Naive thymus-derived CD4-positive, alpha-beta T cell (primary cell): ENCODE data around the gene TCF7. TPM values are rescaled to one million over a fixed set of nuclear protein-coding genes. Genes with fewer than 3 reads are reported as not detected.

ENCODE experiments used
- ATAC-seq: fragments of 150-1000 bp; cut with Tn5 transposase; 2 replicates; pipeline ENCODE4 v1.10.0; 2021; ENCODE audit warnings: mild to moderate bottlenecking, moderate library complexity
- CTCF ChIA-PET: fragments of 350-600 bp; sonication (Branson Sonifier 250); formaldehyde crosslinking; loops from one replicate; lab custom pipeline; 2021; ENCODE audit warnings: antibody characterized with exemption; lab: Charles Lee
- POLR2A ChIA-PET: fragments of 350-600 bp; sonication (Branson Sonifier 250); formaldehyde crosslinking; loops from one replicate; lab custom pipeline; 2021; ENCODE audit warnings: antibody characterized with exemption, inconsistent platforms; lab: Charles Lee
- DNase-seq, 9 donors: peaks; one replicate each; pipeline versions ENCODE4 v3.0.0 to v3.0.0-alpha.2; 2020 to 2022; ENCODE audit warnings: mixed read lengths in 1 of 9
- H3K27ac ChIP-seq: one replicate; pipeline ENCODE4 v1.7.0; 2013; ENCODE audit warnings: mild to moderate bottlenecking, low read depth, low read length, moderate library complexity
- H3K27me3 ChIP-seq, 2 donors: one replicate each; pipeline ENCODE4 v1.7.0; 2013; ENCODE audit warnings: low read length in 2 of 2, mild to moderate bottlenecking in 2 of 2, moderate library complexity in 2 of 2; ENCODE audit not compliant: control insufficient read depth in 2 of 2, insufficient read depth in 2 of 2
- H3K36me3 ChIP-seq, 3 experiments: 1 replicate in 2 of 3; 2 replicates in 1 of 3; pipeline ENCODE4 v1.7.0; 2013; ENCODE audit warnings: low read length in 3 of 3, mild to moderate bottlenecking in 3 of 3, moderate library complexity in 1 of 3; ENCODE audit not compliant: insufficient read depth in 3 of 3, control insufficient read depth in 2 of 3
- H3K4me1 ChIP-seq, 2 donors: one replicate each; pipeline ENCODE4 v1.7.0; 2013; ENCODE audit warnings: low read length in 2 of 2, mild to moderate bottlenecking in 2 of 2, moderate library complexity in 1 of 2; ENCODE audit not compliant: control insufficient read depth in 2 of 2, insufficient read depth in 2 of 2
- H3K4me3 ChIP-seq: 2 replicates; pipeline ENCODE4 v1.7.0; 2013; ENCODE audit warnings: mild to moderate bottlenecking, low read length
- H3K9me3 ChIP-seq, 3 experiments: 1 replicate in 2 of 3; 2 replicates in 1 of 3; pipeline ENCODE4 v1.7.0; 2013; ENCODE audit warnings: low read length in 3 of 3; ENCODE audit not compliant: control insufficient read depth in 2 of 3
- H3K27ac Mint-ChIP-seq, 9 donors: one replicate each; pipeline ENCODE4 v1.8.0; 2020 to 2022; ENCODE audit warnings: mixed read lengths in 9 of 9, mild to moderate bottlenecking in 8 of 9, moderate library complexity in 5 of 9, inconsistent platforms in 2 of 9
- H3K27me3 Mint-ChIP-seq, 5 donors: one replicate each; pipeline ENCODE4 v1.8.0; 2021 to 2022; ENCODE audit warnings: mixed read lengths in 5 of 5, mild to moderate bottlenecking in 1 of 5
- H3K36me3 Mint-ChIP-seq, 5 donors: one replicate each; pipeline ENCODE4 v1.8.0; 2020 to 2022; ENCODE audit warnings: mixed read lengths in 5 of 5, mild to moderate bottlenecking in 3 of 5, inconsistent platforms in 1 of 5
- H3K4me1 Mint-ChIP-seq, 7 donors: one replicate each; pipeline ENCODE4 v1.8.0; 2020 to 2022; ENCODE audit warnings: mixed read lengths in 7 of 7, mild to moderate bottlenecking in 3 of 7, inconsistent platforms in 1 of 7
- H3K4me3 Mint-ChIP-seq, 10 donors: one replicate each; pipeline ENCODE4 v1.8.0; 2020 to 2022; ENCODE audit warnings: mild to moderate bottlenecking in 10 of 10, mixed read lengths in 10 of 10, moderate library complexity in 6 of 10, inconsistent platforms in 2 of 10
- H3K9me3 Mint-ChIP-seq, 11 donors: one replicate each; pipeline ENCODE4 v1.8.0; 2020 to 2022; ENCODE audit warnings: mixed read lengths in 11 of 11, mild to moderate bottlenecking in 4 of 11, inconsistent platforms in 1 of 11, moderate library complexity in 1 of 11
- intact Hi-C, 2 donors: fragments of 100-400 bp; cut with micrococcal nuclease; formaldehyde crosslinking; loops; one replicate each; pipeline ENCODE4 v1.15.1; 2023
- polyA plus RNA-seq, 2 donors: library from polyadenylated mRNA; unstranded; fragments of 300-500 nt; fragmentation: Illumina TruSeq; gene quantifications; one replicate each; pipeline ENCODE4 v1.2.3, GENCODE V29; 2021
- total RNA-seq, 6 experiments: library from RNA in 5 of 6; stranded (reverse) in 5 of 6; gene quantifications; 1 replicate in 5 of 6; 2 replicates in 1 of 6; pipeline ENCODE4 v1.2.3 and lab custom pipeline; 2021 to 2026

The TCF7 gene
- total and polyA plus RNA-seq, 7 experiments from 2014 or later: 203 to 1,066 (median 560) TPM

- CTCF ChIA-PET: interaction anchor here (0.8 to 28.5 kb wide), 6 partner anchors 16 to 116 kb away, joined by 3 to 394 read pairs (median 4); partner anchors contain the start of gene TCF7
- ATAC-seq (no peak), DNase-seq (peak in 2 of 9 donors; percentile 6 to 10)
- H3K9me3 Mint-ChIP-seq: peaks cover 0 to 2% (median 0%) of the 10 kb centered on the region in 11 donors
- peak overlapping the region in 7 of 9 donors; percentile 17 to 92 (median 75) for H3K27ac Mint-ChIP-seq
- H3K36me3 Mint-ChIP-seq: peaks cover 10 to 61% (median 36%) of the 10 kb centered on the region in 5 donors
- Histone ChIP-seq H3K27me3 (no peaks in the 10 kb centered on the region), H3K4me1 (peaks cover 17 to 42% of the 10 kb centered on the region in 2 donors), H3K27ac (peak overlapping the region; percentile 97), H3K9me3 (no peaks in the 10 kb centered on the region), H3K4me3 (no peak overlapping the region), H3K36me3 (peaks cover 60 to 96% (median 74%) of the 10 kb centered on the region in 3 experiments)
- peaks cover 21 to 69% (median 52%) of the 10 kb centered on the region in 7 donors for H3K4me1 Mint-ChIP-seq
- H3K4me3 Mint-ChIP-seq: peak overlapping the region in 2 of 10 donors; percentile 7 to 54
- POLR2A ChIA-PET: interaction anchor here (0.8 to 48.2 kb wide), 6 partner anchors 10 to 128 kb away, joined by 3 to 1333 read pairs (median 3); no protein-coding TSS in a partner anchor
- intact Hi-C loops: no loop called here
- H3K27me3 Mint-ChIP-seq: no peaks in the 10 kb centered on the region
Observed at GRCh38 chr5:134142806-134143205, 28.3 kb downstream of the TCF7 start.

- POLR2A ChIA-PET: interaction anchor here (0.8 to 48.2 kb wide), 6 partner anchors 9 to 128 kb away, joined by 3 to 1333 read pairs (median 3); no protein-coding TSS in a partner anchor
- peaks cover 10 to 57% (median 36%) of the 10 kb centered on the region in 5 donors for H3K36me3 Mint-ChIP-seq
- peak in 1 of 9 donors; percentile 5 for DNase-seq
Observed at GRCh38 chr5:134143431-134143830, 28.9 kb downstream of the TCF7 start.

DNA sequence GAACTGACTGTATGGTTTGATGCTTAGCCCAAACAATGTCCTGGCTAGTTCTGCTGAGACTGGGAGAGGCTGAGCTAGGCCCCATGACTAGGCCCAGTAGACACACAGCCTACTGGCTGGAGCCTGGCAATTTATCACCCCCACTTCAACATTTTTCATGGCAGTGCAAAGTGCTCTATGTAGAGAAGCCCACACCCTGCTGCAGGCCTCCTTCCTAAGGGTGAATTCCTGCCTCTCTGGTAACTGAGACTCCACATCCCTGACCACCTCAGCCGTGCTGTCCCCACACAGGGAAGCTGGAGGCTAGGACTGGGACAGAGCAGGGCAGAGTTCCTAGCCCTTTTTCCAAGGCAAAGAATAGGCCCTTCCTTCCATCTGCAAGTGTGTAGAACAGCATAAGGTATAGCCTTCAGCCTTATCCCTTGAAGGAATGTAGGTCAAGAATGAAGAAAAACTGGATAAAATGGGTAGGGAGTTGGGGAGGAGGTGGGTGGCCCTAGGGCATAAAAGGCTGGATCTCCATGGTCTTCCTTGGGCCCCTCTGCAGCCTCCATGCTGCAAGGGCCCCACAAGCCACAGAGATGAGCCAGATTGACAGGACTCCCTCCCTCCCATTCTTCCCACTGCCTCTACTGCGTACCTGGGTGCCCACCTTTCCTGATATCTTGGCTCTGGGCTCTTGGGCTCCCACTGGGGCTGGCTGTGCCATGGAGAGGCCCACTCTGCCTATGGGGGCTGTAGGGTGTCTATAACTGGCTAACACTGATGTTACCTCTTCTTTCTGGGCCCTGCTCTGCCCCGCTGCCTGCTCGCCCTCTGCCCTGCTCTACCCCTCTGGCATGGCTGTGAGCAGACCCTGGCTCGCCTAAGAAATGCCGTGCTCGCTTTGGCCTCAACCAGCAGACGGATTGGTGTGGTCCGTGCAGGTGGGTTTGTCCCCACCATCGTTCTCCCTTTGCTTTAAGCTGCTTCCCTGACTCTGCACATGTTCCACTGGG is 29.8 kb downstream of the TCF7 start:
- Mint-ChIP-seq H3K27ac (peak overlapping the region; percentile 9 to 93 (median 89)), H3K27me3 (no peaks in the 10 kb centered on the region), H3K4me3 (peak overlapping the region in 4 of 10 donors; percentile 7 to 41 (median 26)), H3K9me3 (peaks cover 0 to 2% (median 0%) of the 10 kb centered on the region in 11 donors), H3K36me3 (peaks cover 10 to 52% (median 37%) of the 10 kb centered on the region in 5 donors), H3K4me1 (peaks cover 20 to 64% (median 44%) of the 10 kb centered on the region in 7 donors)
- H3K4me3 ChIP-seq: no peak overlapping the region
- ChIA-PET CTCF (interaction anchor here (0.7 to 28.5 kb wide), 9 partner anchors 14 to 105 kb away, joined by 3 to 394 read pairs (median 4); partner anchors contain the start of gene TCF7), POLR2A (interaction anchor here (1.0 to 48.2 kb wide), 6 partner anchors 9 to 129 kb away, joined by 3 to 1333 read pairs (median 4); partner anchors contain the start of gene PPP2CA)
- intact Hi-C loops: loop anchor here in 1 of 2 donors (1.0 kb wide), 1 partner anchor 22 kb away; no protein-coding TSS in a partner anchor
- no peaks in the 10 kb centered on the region for H3K27me3 ChIP-seq
- peaks cover 11 to 27% of the 10 kb centered on the region in 2 donors for H3K4me1 ChIP-seq
- peaks cover 60 to 81% (median 61%) of the 10 kb centered on the region in 3 experiments for H3K36me3 ChIP-seq
- DNase-seq (peak in 1 of 9 donors; percentile 7), ATAC-seq (no peak)
- no peaks in the 10 kb centered on the region for H3K9me3 ChIP-seq
- H3K27ac ChIP-seq: peak overlapping the region; percentile 63

More at GRCh38 chr5:134143431-134143830, 28.9 kb downstream of the TCF7 start:
- intact Hi-C loops: no loop called here
- Histone ChIP-seq H3K36me3 (peaks cover 60 to 89% (median 69%) of the 10 kb centered on the region in 3 experiments), H3K27ac (peak overlapping the region; percentile 27), H3K27me3 (no peaks in the 10 kb centered on the region), H3K4me3 (no peak overlapping the region), H3K9me3 (no peaks in the 10 kb centered on the region), H3K4me1 (peaks cover 11 to 35% of the 10 kb centered on the region in 2 donors)
- Mint-ChIP-seq H3K4me1 (peaks cover 19 to 67% (median 50%) of the 10 kb centered on the region in 7 donors), H3K4me3 (peak overlapping the region in 1 of 10 donors; percentile 54), H3K27me3 (no peaks in the 10 kb centered on the region), H3K9me3 (peaks cover 0 to 2% (median 0%) of the 10 kb centered on the region in 11 donors), H3K27ac (peak overlapping the region in 8 of 9 donors; percentile 4 to 92 (median 74))
- no peak for ATAC-seq
- CTCF ChIA-PET: interaction anchor here (0.7 to 28.5 kb wide), 7 partner anchors 13 to 117 kb away, joined by 3 to 394 read pairs (median 3); partner anchors contain the start of gene TCF7

- peak overlapping the region in 5 of 10 donors; percentile 14 to 54 (median 24) for H3K4me3 Mint-ChIP-seq
- intact Hi-C loops: loop anchor here (1.0 kb wide), 7 partner anchors 13 to 119 kb away; partner anchors contain the start of gene TCF7 (in 1 of the 2)
Observed at GRCh38 chr5:134145041-134145757, 30.7 kb downstream of the TCF7 start.

GRCh38 chr5:134145779-134146581 is 31.5 kb downstream of the TCF7 start:
- ChIA-PET CTCF (interaction anchor here (0.6 to 28.5 kb wide), 16 partner anchors 9 to 120 kb away, joined by 3 to 394 read pairs (median 4); partner anchors contain the start of gene TCF7), POLR2A (interaction anchor here (0.5 to 48.2 kb wide), 7 partner anchors 11 to 100 kb away, joined by 3 to 1333 read pairs (median 9); partner anchors contain the start of gene SKP1)
- Histone ChIP-seq H3K36me3 (peaks cover 45 to 64% (median 45%) of the 10 kb centered on the region in 3 experiments), H3K27me3 (no peaks in the 10 kb centered on the region), H3K27ac (peak overlapping the region; percentile 63), H3K4me1 (peaks cover 5 to 29% of the 10 kb centered on the region in 2 donors), H3K4me3 (no peak overlapping the region), H3K9me3 (no peaks in the 10 kb centered on the region)
- DNase-seq: peak; percentile 64 to 87 (median 77)
- Mint-ChIP-seq H3K4me3 (peak overlapping the region in 4 of 10 donors; percentile 18 to 54 (median 27)), H3K36me3 (peaks cover 8 to 41% (median 39%) of the 10 kb centered on the region in 5 donors), H3K4me1 (peaks cover 21 to 67% (median 46%) of the 10 kb centered on the region in 7 donors), H3K27me3 (no peaks in the 10 kb centered on the region), H3K27ac (peak overlapping the region in 8 of 9 donors; percentile 75 to 93 (median 90)), H3K9me3 (peaks cover 0 to 6% (median 0%) of the 10 kb centered on the region in 11 donors)
- peak; percentile 84 for ATAC-seq
- intact Hi-C loops: loop anchor here (1.0 kb wide), 7 partner anchors 14 to 120 kb away; partner anchors contain the start of gene TCF7 (in 1 of the 2)

More at GRCh38 chr5:134145041-134145757, 30.7 kb downstream of the TCF7 start:
- Mint-ChIP-seq H3K9me3 (peaks cover 0 to 6% (median 0%) of the 10 kb centered on the region in 11 donors), H3K27ac (peak overlapping the region; percentile 27 to 93 (median 89)), H3K36me3 (peaks cover 10 to 45% (median 38%) of the 10 kb centered on the region in 5 donors), H3K27me3 (no peaks in the 10 kb centered on the region), H3K4me1 (peaks cover 20 to 67% (median 47%) of the 10 kb centered on the region in 7 donors)
- CTCF ChIA-PET: interaction anchor here (0.8 to 28.5 kb wide), 10 partner anchors 8 to 106 kb away, joined by 3 to 394 read pairs (median 4); partner anchors contain the start of gene TCF7
- Histone ChIP-seq H3K27ac (peak overlapping the region; percentile 63), H3K36me3 (peaks cover 51 to 72% (median 52%) of the 10 kb centered on the region in 3 experiments), H3K4me1 (peaks cover 1 to 29% of the 10 kb centered on the region in 2 donors), H3K9me3 (no peaks in the 10 kb centered on the region), H3K4me3 (no peak overlapping the region), H3K27me3 (no peaks in the 10 kb centered on the region)
- no peak for ATAC-seq
- peak in 4 of 9 donors; percentile 6 to 36 (median 21) for DNase-seq
- POLR2A ChIA-PET: interaction anchor here (1.0 to 48.2 kb wide), 3 partner anchors 76 to 99 kb away, joined by 3 to 1333 read pairs (median 5); partner anchors contain the start of gene PPP2CA
